SK-N-MC (cell line): ENCODE measurements around the gene ZNF888.
A peak's percentile ranks its signal among the peaks of the same experiment; 100 is the strongest.
"Not testable (repeated sequence)": the region's sequence is repeated elsewhere in the genome, so short reads cannot be mapped to it uniquely, and the experiment has no call there.

Experiments
- DNase-seq: peaks from one replicate; pipeline ENCODE4 v3.0.0-alpha.2; 2011; ENCODE audit warnings: low read depth, low spot score
- H3K27ac ChIP-seq: fragments of 200-600 bp; sonication (generic); 2 replicates; pipeline ENCODE4 v1.5.1; 2016; ENCODE audit warnings: mixed run types
- H3K36me3 ChIP-seq: fragments of 200-600 bp; sonication (generic); 2 replicates; pipeline ENCODE4 v1.6.1; 2017; ENCODE audit warnings: antibody characterized with exemption, low read length, mixed read lengths; ENCODE audit not compliant: insufficient read depth
- H3K4me3 ChIP-seq: fragments of 200-600 bp; sonication (generic); 2 replicates; pipeline ENCODE4 v1.5.1; 2016
- H3K9ac ChIP-seq: fragments of 200-600 bp; sonication (generic); 2 replicates; pipeline ENCODE4 v1.8.0; 2017; ENCODE audit warnings: mixed run types, mixed read lengths; ENCODE audit not compliant: insufficient read length
- H3K9me3 ChIP-seq: fragments of 200-600 bp; sonication (generic); 2 replicates; pipeline ENCODE4 v1.6.1; 2017; ENCODE audit warnings: low read depth, mild to moderate bottlenecking, antibody characterized with exemption, low read length, moderate library complexity, mixed read lengths
- EZH2 ChIP-seq: fragments of 200-600 bp; sonication (generic); IDR thresholded peaks from one replicate; pipeline ENCODE4 v1.6.1; 2017; ENCODE audit warnings: antibody characterized with exemption
- FOXP2 ChIP-seq: optimal IDR thresholded peaks from 2 replicates; pipeline ENCODE3; 2011; ENCODE audit warnings: mild to moderate bottlenecking, moderate library complexity; ENCODE audit not compliant: insufficient read depth; ENCODE audit errors: extremely low read length, control extremely low read depth
- POLR2AphosphoS5 ChIP-seq: IDR thresholded peaks from 2 replicates; pipeline ENCODE4 v1.6.1; 2012; ENCODE audit warnings: mild to moderate bottlenecking, low read depth, low read length, borderline replicate concordance

Gene ZNF888

DNA sequence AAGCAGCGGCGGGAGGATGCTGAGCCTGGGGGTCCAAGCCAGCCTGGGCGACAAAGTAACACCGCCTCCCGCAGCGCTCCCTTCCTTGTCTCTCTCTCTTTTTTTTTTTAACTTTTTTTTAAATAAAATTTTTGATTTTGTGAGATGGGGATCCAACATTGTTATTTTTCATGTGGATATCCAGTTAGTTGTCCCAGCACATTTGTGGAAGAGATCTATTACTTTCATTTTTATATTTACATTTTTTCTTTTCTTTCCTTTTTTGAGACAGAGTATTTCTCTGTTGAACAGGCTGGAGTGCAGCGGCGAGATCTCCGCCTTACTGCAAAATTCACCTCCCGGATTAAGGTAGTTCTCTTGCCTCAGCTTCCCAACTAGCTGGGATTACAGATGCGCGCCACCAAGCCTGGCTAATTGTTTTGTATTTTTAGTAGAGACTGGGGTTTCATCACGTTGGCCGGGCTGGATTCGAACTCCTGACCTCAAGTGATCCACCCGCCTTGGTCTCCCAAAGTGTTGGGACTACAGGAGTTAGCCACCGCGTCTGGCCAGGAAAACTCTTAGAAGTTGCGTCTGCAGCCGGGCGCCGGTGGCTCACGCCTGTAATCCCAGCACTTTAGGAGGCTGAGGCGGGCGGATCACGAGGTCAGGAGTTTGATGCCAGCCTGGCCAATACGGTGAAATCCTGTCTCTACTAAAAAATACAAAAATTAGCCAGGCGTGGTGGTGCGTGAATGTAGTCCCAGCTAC, 20.1 kb upstream of the ZNF888 start:
- 0 out of 2 replicates have a peak, but pooled peaks cover 2% of the 10 kb centered on the region for H3K9me3 ChIP-seq
- DNase-seq: no peak
- H3K4me3 ChIP-seq: peak overlapping the region; percentile 84
- H3K27ac ChIP-seq: no peak overlapping the region
- no peak overlapping the region for H3K9ac ChIP-seq
- TF ChIP-seq POLR2AphosphoS5 (no peak), EZH2 (no peak), FOXP2 (no peak)
- H3K36me3 ChIP-seq: no peaks in the 10 kb centered on the region

DNA sequence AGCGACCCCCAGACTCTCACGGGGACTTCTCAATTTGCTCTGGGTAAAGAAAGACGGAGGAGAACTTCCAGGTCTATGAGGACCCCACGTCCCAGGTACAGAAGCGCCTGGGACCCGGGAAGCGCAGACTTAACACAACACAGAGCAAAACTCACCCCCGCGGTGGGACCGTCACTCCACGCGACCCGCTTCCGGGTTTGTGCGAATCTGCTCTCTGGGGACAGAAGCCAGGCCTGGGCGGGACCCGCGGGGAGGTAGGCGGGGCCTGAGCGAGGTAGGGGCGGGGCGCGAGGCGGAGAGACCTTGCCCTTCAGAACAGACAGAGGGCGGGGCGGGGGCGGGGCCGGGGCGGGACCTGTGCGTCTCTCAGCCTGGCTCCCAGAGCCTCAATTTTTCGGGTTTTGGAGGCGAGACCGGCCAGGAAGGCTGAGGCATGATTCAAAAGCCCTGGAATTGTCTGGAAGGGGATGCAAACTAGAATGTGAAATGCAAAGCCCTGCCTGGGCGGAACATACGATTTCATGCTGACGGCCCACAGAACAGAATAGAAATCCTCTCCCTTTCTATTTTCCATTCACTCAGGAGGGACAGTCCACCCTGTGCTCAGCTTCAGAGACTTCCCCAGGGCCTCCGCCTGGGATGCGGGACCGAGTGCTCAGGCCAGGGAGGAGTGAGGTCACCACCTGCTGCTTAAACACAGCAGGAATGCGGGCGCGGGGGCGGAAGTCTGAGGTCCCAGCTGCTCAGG, 19.3 kb upstream of the ZNF888 start:
- peak overlapping the region; percentile 84 for H3K4me3 ChIP-seq
- no peaks in the 10 kb centered on the region for H3K9me3 ChIP-seq
- H3K36me3 ChIP-seq: no peaks in the 10 kb centered on the region; the same call in 1 of the 2 replicates
- DNase-seq: peak; percentile 30
- no peak for TF ChIP-seq EZH2
- no peak for TF ChIP-seq FOXP2
- peak; percentile 89 for TF ChIP-seq POLR2AphosphoS5
- H3K9ac ChIP-seq: peak overlapping the region; percentile 85
- H3K27ac ChIP-seq: no peak overlapping the region

DNA sequence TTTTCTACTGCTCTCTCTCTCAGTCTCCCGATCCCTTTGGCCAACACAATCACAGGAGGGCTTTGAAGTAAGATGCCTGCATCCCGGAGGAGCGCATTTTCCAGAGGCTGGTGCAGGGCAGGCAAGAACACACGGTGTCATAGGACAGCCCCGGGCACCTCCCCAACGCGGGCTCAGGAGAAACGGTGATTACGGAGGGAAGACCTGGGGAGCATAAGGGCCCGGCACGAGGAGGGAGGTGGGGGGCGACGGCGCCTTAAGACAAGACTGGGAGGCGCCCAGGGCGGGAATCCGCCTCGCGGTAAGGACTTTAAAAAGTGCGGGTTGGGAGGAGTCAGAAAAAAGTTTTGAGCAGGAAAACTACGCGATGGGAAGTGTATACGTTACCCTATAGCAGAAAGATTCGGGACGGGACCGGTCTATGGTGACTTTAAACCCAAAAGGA, 18.7 kb upstream of the ZNF888 start:
- no peaks in the 10 kb centered on the region for H3K9me3 ChIP-seq
- DNase-seq: no peak
- peak overlapping the region; percentile 85 for H3K9ac ChIP-seq
- H3K27ac ChIP-seq: no peak overlapping the region
- H3K36me3 ChIP-seq: peaks cover 2% of the 10 kb centered on the region; the same call in 1 of the 2 replicates
- no peak for TF ChIP-seq POLR2AphosphoS5
- peak overlapping the region; percentile 84 for H3K4me3 ChIP-seq

DNA sequence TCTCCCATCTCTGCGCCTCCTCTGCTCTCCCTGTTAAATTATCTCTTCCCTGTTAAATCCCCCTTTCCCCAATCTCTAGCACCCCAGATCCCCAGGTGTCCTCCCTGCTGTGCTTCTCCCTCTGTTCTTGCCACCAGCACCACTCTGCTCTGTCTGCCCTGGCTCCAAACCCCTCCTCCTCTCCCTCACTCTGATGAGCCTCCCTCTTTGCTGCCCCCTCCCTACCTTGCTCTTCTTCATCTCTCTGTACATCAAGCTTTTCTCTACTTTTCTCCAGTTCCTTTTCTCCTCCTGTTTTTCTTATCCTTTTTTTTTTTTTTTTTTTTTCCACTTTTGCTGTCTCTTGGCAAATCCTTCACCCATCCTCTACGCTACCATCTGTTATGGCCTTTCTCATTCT, 18.3 kb upstream of the ZNF888 start:
- peak overlapping the region; percentile 85 for H3K9ac ChIP-seq
- H3K27ac ChIP-seq: not testable (repeated sequence)

DNA sequence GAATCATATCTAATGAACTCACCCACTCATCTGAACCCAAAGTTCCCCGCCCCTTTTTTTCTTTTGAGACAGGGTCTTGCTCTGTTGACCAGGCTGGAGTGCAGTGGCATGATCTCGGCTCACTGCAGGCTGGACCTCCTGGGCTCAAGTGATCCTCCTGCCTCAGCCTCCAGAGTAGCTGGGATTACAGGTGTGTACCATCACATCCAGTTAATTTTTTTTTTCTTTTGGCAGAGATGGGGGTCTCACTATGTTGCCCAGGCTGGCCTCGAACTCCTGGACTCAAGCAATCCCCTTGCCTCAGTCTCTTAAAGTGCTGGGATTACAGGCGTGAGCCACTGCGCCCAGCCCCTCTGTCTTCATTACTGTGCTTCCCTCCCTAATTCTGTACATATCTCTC, 17.7 kb upstream of the ZNF888 start:
- not testable (repeated sequence) for H3K9ac ChIP-seq, H3K27ac ChIP-seq, H3K9me3 ChIP-seq, H3K36me3 ChIP-seq, H3K4me3 ChIP-seq, DNase-seq

More for the DNA sequence above, 18.3 kb upstream of the ZNF888 start:
- DNase-seq, H3K36me3 ChIP-seq, H3K9me3 ChIP-seq: not testable (repeated sequence)
- peak overlapping the region; percentile 84 for H3K4me3 ChIP-seq

DNA sequence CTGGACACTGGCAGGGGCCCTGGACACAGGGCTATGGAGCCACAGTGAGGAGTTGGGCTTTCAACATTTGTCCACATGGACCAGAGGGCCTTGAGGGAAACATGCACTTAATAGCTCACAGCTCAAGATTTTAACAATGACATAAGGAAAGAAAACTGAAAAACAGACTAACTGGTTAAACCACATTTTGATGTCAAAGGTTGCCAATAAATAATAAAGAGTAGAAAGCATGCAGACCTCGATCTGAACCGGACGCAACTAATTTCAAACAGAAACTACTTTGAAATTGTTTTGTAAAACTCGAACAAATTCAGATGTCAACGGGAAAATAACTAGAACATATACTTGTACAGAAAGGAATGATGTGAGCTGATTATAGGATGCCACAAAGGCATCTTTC, 15.5 kb upstream of the ZNF888 start:
- Histone ChIP-seq H3K36me3 (peaks cover 2% of the 10 kb centered on the region; the same call in 1 of the 2 replicates), H3K27ac (no peak overlapping the region), H3K9me3 (no peaks in the 10 kb centered on the region), H3K9ac (no peak overlapping the region), H3K4me3 (no peak overlapping the region)
- no peak for TF ChIP-seq POLR2AphosphoS5
- TF ChIP-seq FOXP2: no peak
- TF ChIP-seq EZH2: no peak
- no peak for DNase-seq

DNA sequence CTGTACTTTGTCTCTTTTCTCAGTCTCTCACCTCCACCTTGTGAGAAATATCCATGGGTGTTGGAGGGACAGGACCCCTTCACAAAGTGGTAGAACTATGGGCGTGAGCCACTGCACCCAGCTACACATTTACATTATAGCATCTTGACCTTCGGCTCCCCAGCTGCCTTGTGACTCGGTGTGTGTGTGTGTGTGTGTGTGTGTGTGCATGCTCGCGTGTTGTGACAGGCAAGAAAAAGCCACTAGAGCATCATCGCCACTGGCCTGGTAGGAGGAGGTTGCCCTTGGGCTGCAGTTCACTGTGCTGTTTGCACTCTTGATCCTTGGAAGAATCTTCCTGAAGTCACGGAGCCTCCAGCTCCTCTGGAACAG, 13.7 kb upstream of the ZNF888 start:
- H3K36me3 ChIP-seq: peaks cover 2% of the 10 kb centered on the region; the same call in 1 of the 2 replicates
- no peaks in the 10 kb centered on the region for H3K9me3 ChIP-seq
- H3K4me3 ChIP-seq: no peak overlapping the region
- H3K9ac ChIP-seq: no peak overlapping the region
- no peak for DNase-seq
- H3K27ac ChIP-seq: no peak overlapping the region
- TF ChIP-seq EZH2: no peak
- TF ChIP-seq FOXP2: no peak
- no peak for TF ChIP-seq POLR2AphosphoS5

DNA sequence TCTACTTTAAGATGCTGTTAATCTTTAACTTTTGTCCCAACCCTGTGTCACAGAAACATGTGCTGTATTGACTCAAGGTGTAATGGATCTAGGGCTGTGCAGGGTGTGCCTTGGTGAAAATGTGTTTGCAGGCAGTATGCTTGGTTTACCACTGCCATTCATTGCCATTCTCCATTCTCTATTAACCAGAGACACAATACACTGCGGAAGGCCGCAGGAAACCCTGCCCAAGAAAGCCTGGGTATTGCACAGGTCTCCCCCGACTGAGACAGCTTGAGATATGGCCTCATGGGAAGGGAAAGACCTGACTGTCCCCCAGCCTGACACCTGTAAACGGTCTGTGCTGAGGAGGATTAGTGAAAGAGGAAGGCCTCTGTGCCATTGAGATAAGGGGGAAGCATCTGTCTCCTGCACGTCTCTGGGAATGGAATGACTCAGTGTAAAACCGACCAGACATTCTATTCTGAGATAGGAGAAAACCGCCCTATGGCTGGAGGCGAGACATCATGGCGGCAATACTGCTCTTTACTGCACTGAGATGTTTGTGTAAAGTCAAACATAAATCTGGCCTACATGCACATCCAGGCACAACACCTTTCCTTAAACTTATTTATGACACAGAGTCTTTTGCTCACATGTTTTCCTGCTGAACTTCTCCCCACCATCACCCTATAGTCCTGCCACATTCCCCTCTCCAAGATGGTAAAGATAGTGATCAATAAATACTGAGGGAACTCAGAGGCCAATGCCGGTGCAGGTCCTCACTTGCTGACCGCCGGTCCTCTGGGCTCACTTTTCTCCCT, 13.1 kb upstream of the ZNF888 start:
- no peak overlapping the region for H3K9ac ChIP-seq
- H3K27ac ChIP-seq: no peak overlapping the region
- H3K36me3 ChIP-seq: peaks cover 2% of the 10 kb centered on the region; the same call in 1 of the 2 replicates
- TF ChIP-seq FOXP2 (no peak), POLR2AphosphoS5 (no peak), EZH2 (no peak)
- H3K4me3 ChIP-seq: no peak overlapping the region
- H3K9me3 ChIP-seq: no peaks in the 10 kb centered on the region
- DNase-seq: no peak
